ENCODE results near the gene CCNA2. TPM values are rescaled to one million over a fixed set of nuclear protein-coding genes. Genes with fewer than 3 reads are reported as not detected.

CCNA2 gene
- total and polyA plus RNA-seq, 9 of the 15 experiments (the other 6 are each of a cell fraction or from before 2014, with no cell fraction given), result 37.1 to 197 (median 154) TPM

DNA sequence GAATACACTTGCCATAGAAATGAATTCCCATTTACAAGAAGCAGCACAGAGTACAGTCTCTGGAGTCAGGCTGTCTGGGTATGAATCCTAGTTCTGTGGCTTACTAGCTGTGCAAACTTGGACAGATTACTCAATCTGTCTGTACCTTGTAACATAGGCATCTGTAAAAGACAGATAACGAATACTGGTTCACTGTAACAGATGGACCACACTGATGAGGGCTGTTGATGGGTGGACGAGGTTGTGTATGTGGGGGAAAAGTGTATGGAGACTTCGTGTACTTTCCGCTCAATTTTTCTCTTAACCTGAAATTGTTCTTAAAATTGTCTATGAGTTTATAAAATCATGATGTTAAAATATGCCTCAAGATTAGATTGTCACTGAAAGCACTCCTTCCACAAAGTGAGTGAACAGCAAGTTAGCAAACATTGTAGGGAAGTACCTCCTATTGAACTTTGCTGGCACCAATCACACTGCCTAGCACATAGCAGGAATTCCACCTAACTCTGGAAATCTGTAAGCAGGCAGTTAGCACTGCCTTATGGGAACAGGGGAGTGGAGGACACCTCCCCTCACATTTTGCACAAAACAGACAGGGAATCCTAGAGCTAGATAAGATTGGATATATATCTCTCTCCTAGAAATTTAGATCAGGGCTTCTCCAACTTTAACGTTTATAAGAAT lies 29.0 kb downstream of the CCNA2 start (continued):
- TF ChIP-seq, protein P1, sequence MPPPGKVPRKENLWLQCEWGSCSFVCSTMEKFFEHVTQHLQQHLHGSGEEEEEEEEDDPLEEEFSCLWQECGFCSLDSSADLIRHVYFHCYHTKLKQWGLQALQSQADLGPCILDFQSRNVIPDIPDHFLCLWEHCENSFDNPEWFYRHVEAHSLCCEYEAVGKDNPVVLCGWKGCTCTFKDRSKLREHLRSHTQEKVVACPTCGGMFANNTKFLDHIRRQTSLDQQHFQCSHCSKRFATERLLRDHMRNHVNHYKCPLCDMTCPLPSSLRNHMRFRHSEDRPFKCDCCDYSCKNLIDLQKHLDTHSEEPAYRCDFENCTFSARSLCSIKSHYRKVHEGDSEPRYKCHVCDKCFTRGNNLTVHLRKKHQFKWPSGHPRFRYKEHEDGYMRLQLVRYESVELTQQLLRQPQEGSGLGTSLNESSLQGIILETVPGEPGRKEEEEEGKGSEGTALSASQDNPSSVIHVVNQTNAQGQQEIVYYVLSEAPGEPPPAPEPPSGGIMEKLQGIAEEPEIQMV (tag; conservative IDR thresholded peaks at IDR 0.05; ENCODE audit: low read depth), result no peak
- no peak for TF ChIP-seq CBX8 (IDR thresholded peaks at IDR 0.05; ENCODE audit: borderline replicate concordance, extremely low read depth, low read depth, low read length, poor library complexity, severe bottlenecking)
- TF ChIP-seq, protein P2, sequence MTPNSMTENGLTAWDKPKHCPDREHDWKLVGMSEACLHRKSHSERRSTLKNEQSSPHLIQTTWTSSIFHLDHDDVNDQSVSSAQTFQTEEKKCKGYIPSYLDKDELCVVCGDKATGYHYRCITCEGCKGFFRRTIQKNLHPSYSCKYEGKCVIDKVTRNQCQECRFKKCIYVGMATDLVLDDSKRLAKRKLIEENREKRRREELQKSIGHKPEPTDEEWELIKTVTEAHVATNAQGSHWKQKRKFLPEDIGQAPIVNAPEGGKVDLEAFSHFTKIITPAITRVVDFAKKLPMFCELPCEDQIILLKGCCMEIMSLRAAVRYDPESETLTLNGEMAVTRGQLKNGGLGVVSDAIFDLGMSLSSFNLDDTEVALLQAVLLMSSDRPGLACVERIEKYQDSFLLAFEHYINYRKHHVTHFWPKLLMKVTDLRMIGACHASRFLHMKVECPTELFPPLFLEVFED (CRISPR knock-in tag; conservative IDR thresholded peaks at IDR 0.05), result no peak
- TF ChIP-seq ESRRB (CRISPR knock-in tag; IDR thresholded peaks at IDR 0.05; ENCODE audit: borderline replicate concordance), result no peak
- TF ChIP-seq ETV1 (tag; conservative IDR thresholded peaks at IDR 0.05; ENCODE audit: low read depth), result no peak
- no peak for TF ChIP-seq ZNF282 (CRISPR knock-in tag; IDR thresholded peaks at IDR 0.05)
- TF ChIP-seq ZFP30 (CRISPR knock-in tag; IDR thresholded peaks at IDR 0.05; ENCODE audit: borderline replicate concordance), result no peak
- TF ChIP-seq, protein P3, sequence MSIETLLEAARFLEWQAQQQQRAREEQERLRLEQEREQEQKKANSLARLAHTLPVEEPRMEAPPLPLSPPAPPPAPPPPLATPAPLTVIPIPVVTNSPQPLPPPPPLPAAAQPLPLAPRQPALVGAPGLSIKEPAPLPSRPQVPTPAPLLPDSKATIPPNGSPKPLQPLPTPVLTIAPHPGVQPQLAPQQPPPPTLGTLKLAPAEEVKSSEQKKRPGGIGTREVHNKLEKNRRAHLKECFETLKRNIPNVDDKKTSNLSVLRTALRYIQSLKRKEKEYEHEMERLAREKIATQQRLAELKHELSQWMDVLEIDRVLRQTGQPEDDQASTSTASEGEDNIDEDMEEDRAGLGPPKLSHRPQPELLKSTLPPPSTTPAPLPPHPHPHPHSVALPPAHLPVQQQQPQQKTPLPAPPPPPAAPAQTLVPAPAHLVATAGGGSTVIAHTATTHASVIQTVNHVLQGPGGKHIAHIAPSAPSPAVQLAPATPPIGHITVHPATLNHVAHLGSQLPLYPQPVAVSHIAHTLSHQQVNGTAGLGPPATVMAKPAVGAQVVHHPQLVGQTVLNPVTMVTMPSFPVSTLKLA (conservative IDR thresholded peaks at IDR 0.05), result peak in 1 of 2 experiments; percentile 54; a peak in 1 of 4 replicates
- TF ChIP-seq, protein P4, sequence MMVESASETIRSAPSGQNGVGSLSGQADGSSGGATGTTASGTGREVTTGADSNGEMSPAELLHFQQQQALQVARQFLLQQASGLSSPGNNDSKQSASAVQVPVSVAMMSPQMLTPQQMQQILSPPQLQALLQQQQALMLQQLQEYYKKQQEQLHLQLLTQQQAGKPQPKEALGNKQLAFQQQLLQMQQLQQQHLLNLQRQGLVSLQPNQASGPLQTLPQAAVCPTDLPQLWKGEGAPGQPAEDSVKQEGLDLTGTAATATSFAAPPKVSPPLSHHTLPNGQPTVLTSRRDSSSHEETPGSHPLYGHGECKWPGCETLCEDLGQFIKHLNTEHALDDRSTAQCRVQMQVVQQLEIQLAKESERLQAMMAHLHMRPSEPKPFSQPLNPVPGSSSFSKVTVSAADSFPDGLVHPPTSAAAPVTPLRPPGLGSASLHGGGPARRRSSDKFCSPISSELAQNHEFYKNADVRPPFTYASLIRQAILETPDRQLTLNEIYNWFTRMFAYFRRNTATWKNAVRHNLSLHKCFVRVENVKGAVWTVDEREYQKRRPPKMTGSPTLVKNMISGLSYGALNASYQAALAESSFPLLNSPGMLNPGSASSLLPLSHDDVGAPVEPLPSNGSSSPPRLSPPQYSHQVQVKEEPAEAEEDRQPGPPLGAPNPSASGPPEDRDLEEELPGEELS (CRISPR knock-in tag; IDR thresholded peaks at IDR 0.05; ENCODE audit: borderline replicate concordance), result no peak
- TF ChIP-seq, protein P5, sequence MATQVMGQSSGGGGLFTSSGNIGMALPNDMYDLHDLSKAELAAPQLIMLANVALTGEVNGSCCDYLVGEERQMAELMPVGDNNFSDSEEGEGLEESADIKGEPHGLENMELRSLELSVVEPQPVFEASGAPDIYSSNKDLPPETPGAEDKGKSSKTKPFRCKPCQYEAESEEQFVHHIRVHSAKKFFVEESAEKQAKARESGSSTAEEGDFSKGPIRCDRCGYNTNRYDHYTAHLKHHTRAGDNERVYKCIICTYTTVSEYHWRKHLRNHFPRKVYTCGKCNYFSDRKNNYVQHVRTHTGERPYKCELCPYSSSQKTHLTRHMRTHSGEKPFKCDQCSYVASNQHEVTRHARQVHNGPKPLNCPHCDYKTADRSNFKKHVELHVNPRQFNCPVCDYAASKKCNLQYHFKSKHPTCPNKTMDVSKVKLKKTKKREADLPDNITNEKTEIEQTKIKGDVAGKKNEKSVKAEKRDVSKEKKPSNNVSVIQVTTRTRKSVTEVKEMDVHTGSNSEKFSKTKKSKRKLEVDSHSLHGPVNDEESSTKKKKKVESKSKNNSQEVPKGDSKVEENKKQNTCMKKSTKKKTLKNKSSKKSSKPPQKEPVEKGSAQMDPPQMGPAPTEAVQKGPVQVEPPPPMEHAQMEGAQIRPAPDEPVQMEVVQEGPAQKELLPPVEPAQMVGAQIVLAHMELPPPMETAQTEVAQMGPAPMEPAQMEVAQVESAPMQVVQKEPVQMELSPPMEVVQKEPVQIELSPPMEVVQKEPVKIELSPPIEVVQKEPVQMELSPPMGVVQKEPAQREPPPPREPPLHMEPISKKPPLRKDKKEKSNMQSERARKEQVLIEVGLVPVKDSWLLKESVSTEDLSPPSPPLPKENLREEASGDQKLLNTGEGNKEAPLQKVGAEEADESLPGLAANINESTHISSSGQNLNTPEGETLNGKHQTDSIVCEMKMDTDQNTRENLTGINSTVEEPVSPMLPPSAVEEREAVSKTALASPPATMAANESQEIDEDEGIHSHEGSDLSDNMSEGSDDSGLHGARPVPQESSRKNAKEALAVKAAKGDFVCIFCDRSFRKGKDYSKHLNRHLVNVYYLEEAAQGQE (IDR thresholded peaks at IDR 0.05; ENCODE audit: borderline replicate concordance), result no peak
- TF ChIP-seq, protein P5 (CRISPR knock-in tag; IDR thresholded peaks at IDR 0.05; ENCODE audit: low read depth), result no peak

All from K562 (cell line).